GM10266 (cell line): ENCODE measurements around the gene TNS1.

ENCODE experiments used
- DNase-seq: peaks from one replicate; pipeline ENCODE4 v3.0.0; 2012; ENCODE audit errors: extremely low spot score
- TF ChIP-seq, protein P1 (sequence below): IDR thresholded peaks from 2 replicates; pipeline ENCODE4 v1.5.1; 2012; ENCODE audit warnings: mild to moderate bottlenecking, low read depth; ENCODE audit not compliant: control insufficient read depth, insufficient read depth; ENCODE audit errors: missing control alignments

TNS1 gene

DNA sequence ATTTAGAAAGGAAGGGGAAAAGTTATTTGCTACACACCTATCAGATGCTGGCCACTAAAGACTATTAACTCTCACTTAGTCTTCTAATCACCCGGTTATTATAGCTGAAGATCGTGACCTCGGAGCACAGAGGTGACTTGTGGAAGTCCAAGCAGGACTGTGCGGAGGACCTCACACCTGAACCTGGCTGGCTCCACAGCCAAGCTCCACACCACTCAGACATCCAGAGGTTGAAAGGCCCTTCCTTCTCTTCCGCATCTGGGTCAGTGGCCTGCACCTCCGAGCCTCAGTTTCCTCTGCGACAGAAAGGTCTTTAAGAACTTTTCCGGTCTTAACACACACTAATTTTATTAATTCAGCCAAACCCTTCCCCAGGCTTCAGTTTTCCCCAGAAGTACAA, 57.9 kb downstream of the TNS1 start:
- TF ChIP-seq, protein P1, sequence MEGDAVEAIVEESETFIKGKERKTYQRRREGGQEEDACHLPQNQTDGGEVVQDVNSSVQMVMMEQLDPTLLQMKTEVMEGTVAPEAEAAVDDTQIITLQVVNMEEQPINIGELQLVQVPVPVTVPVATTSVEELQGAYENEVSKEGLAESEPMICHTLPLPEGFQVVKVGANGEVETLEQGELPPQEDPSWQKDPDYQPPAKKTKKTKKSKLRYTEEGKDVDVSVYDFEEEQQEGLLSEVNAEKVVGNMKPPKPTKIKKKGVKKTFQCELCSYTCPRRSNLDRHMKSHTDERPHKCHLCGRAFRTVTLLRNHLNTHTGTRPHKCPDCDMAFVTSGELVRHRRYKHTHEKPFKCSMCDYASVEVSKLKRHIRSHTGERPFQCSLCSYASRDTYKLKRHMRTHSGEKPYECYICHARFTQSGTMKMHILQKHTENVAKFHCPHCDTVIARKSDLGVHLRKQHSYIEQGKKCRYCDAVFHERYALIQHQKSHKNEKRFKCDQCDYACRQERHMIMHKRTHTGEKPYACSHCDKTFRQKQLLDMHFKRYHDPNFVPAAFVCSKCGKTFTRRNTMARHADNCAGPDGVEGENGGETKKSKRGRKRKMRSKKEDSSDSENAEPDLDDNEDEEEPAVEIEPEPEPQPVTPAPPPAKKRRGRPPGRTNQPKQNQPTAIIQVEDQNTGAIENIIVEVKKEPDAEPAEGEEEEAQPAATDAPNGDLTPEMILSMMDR, result no peak
- no peak for DNase-seq

DNA sequence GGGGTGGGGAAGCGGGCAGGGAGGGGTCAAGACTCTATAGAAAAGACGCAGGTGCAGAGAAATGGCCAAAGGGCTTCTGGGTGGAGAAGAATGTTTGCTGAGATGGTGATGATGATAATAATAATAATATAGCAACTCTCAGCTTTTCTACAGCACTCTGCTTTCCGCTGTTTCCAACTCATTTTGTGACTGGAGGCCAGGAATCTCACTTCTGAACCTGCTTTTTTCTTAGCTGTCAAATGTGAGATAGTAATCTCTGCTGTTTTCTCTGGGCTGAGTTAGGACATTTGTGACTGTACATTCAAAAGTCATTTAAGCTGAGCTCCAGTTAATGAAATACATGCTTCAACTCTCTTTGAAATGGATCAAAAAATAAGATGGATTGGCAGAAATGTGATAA, 58.4 kb downstream of the TNS1 start:
- TF ChIP-seq, protein P1, result no peak
- no peak for DNase-seq

DNA sequence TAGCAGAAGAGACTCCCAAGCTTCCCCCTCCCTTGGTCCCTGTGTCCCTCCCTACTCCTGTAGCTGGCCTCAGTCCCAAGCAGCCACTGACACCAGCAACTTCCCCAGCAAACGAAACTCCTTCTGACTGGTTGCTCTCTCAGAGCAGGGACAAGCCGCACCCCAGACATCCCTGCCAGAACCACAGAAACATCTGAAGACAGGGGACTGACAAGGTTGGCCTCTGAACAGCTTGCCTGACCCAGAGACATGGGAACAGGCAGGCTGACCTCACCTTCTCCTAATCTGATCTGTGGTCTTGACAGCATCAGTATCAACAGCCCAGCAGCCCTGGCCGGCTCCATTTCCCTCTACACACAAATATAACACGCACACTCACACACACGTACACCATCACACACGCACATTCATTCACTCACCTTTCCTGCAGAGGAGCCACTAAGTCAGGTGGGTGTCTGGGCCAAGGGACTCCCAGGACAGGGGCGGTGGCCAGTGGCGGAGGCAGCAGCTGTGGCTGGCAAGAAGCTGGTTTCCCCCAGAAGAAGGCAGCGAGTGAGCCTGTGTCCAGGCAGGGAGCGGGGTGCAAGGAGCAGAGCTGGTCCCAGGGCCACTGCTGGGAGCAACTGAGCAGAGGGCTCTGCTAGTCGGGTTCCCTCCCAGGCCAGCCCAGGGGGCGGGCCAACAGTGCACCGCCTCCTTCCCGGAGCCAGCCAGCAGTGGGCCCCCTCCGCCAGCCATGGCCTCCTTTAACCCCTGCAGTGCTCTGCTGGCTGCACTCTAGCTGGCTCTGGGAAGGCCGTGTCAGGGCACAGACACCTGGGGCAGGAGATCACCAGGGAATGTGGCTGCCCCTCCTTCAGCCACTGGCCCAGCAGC, 59.1 kb downstream of the TNS1 start:
- DNase-seq, result no peak
- TF ChIP-seq, protein P1, result no peak

DNA sequence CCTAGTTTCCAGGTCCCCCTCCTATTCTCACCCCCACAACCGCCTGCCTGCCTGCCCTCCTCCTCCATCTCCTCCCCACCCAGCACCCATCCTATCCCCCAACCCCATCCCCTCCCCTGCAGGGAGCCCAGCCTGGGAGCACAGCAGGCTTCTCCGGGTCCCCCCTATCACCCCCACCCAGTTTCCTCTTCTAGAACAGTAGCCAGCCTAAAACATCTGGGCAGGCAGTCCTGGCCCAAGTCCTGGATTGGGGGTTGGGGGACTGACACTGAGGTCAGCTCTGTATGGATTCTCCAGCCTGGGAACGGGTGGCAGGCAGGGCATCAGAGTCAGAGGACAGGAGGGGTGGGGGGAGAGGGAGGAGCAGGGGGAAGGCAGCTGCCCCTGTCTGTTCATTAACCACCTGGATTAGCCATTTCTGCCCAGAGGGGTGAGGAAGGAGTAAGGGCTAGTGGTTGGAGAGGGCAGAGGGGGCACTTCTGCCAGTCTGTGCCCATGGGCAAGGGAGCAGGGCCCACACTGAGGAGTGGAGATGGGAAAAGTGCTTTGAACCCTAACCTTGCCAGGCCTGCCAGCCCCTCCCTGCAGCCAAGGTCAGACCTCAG, 60.0 kb downstream of the TNS1 start:
- no peak for DNase-seq
- TF ChIP-seq, protein P1, result no peak

DNA sequence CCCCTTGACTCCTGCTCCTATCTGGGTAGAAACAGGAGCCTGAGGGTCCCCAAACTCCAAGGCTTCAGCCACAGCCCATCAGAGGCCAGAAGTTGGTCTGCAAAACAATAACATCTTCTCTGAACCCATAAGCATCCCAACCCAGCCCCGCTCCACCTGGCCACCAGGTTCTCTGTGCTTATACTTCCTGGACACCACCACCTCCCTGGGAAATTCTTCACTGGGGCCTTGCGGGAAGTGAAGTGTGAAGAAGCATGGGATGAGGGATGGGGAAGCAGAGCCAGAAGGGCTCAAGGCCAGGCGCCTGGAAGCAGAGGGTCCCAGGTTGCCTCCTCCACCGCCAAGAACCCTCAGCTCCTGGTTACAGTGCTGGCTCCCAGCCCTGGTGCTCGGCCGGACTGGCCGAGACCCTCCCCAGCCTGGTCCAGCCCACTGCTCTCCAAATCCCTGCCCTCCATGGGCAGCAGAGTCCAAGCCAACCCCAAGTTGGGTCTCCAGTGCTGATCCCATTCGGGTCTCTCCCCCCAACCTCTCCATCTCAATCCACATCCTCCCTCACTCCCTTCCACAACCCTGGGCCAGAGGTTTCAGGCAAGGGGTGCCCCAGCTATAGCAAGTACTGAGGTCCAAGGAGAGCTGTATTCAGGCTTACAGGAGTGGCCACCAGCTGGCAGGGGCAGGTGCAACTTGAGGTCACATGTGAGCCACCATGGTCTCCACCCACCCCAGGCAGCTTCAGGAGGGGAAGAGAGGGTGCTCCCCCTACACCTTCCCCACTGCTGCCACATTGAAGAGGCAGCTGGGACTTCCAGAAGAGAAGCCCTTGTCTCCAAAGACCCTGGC, 60.7 kb downstream of the TNS1 start:
- TF ChIP-seq, protein P1, result no peak
- DNase-seq, result no peak

DNA sequence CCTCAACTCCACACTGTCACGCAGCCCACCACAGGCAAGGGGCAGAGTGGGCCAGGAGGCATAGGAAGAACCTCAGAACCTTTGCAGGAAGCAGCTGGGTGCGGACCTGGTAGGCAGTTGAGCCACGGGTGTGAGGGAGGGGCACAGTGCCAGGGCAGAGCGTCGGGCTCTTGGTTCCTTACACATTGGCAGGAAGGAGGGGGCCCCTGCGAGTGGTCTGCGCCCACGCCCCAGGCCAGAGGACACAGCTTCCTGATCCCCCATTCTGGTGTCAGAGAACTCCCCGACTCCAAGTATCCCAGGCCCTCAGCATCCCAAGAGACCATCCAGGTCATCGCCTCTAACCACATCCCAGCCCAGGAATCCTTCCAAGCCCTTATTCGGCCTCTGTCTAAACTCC, 61.5 kb downstream of the TNS1 start:
- TF ChIP-seq, protein P1, result no peak
- no peak for DNase-seq
